PC-9 (cell line): Measurements from ENCODE around the gene IL3RA. TPM values are rescaled to one million over a fixed set of nuclear protein-coding genes. Genes with fewer than 3 reads are reported as not detected.
"Not testable (repeated sequence)": the region's sequence is repeated elsewhere in the genome, so short reads cannot be mapped to it uniquely, and the experiment has no call there.

ENCODE experiments used
- BruUV-seq: library from RNA; stranded (reverse); fragments of 400-500 nt; replicated peaks from 2 replicates; lab custom pipeline; 2021; lab: Mats Ljungman, UMichigan
- CTCF ChIA-PET: fragments of 300-600 bp; sonication (Branson Sonifier 250); formaldehyde crosslinking; loops from one replicate; lab custom pipeline; 2022; ENCODE audit warnings: antibody characterized with exemption; lab: Charles Lee
- POLR2A ChIA-PET: fragments of 300-600 bp; sonication (Branson Sonifier 250); formaldehyde crosslinking; loops from one replicate; lab custom pipeline; 2022; ENCODE audit warnings: antibody characterized with exemption; ENCODE audit not compliant: unreplicated experiment; lab: Charles Lee
- DNase-seq, 2 experiments: peaks; one replicate each; pipeline versions ENCODE4 v3.0.0 to v3.0.0-alpha.2; 2015 to 2022; ENCODE audit warnings: mixed read lengths in 1 of 2
- H2AFZ ChIP-seq: fragments of 200-600 bp; sonication (generic); 2 replicates; pipeline ENCODE4 v1.8.1; 2017; ENCODE audit warnings: antibody characterized with exemption
- H3F3A ChIP-seq: fragments of 200-600 bp; sonication (generic); 2 replicates; pipeline ENCODE4 v1.8.1; 2017; ENCODE audit warnings: antibody characterized with exemption, mild to moderate bottlenecking, low read depth; ENCODE audit not compliant: insufficient read depth
- H3K27ac ChIP-seq: fragments of 200-600 bp; sonication (generic); 2 replicates; pipeline ENCODE4 v1.6.1; 2016; ENCODE audit warnings: mixed run types
- H3K27me3 ChIP-seq: fragments of 200-600 bp; sonication (generic); 2 replicates; pipeline ENCODE4 v1.6.1; 2016; ENCODE audit warnings: low read depth, mixed run types; ENCODE audit not compliant: insufficient read depth
- H3K36me3 ChIP-seq: fragments of 200-600 bp; sonication (generic); 2 replicates; pipeline ENCODE4 v1.6.1; 2016; ENCODE audit warnings: low read depth, mixed run types
- H3K4me1 ChIP-seq: fragments of 200-600 bp; sonication (generic); replicated peaks from 2 replicates; pipeline ENCODE4 v1.6.1; 2016; ENCODE audit warnings: mixed run types; ENCODE audit not compliant: insufficient read depth
- H3K4me2 ChIP-seq: fragments of 200-600 bp; sonication (generic); 2 replicates; pipeline ENCODE4 v1.6.1; 2017; ENCODE audit warnings: mixed run types
- H3K4me3 ChIP-seq: fragments of 200-600 bp; sonication (generic); 2 replicates; pipeline ENCODE4 v1.6.1; 2016; ENCODE audit warnings: mixed run types
- H3K79me2 ChIP-seq: fragments of 200-600 bp; sonication (generic); 2 replicates; pipeline ENCODE4 v1.6.1; 2017; ENCODE audit warnings: low read depth, mixed run types
- H3K9me2 ChIP-seq: fragments of 200-600 bp; sonication (generic); 2 replicates; pipeline ENCODE4 v1.8.1; 2017; ENCODE audit warnings: mild to moderate bottlenecking; ENCODE audit not compliant: insufficient read depth
- H3K9me3 ChIP-seq: fragments of 200-600 bp; sonication (generic); 2 replicates; pipeline ENCODE4 v1.8.1; 2016; ENCODE audit warnings: low read depth; ENCODE audit not compliant: insufficient read depth
- H4K20me1 ChIP-seq: fragments of 200-600 bp; sonication (generic); 2 replicates; pipeline ENCODE4 v1.8.1; 2017; ENCODE audit not compliant: insufficient read depth
- CTCF ChIP-seq: fragments of 200-600 bp; sonication (generic); conservative IDR thresholded peaks from 2 replicates; pipeline ENCODE4 v1.6.1; 2017; ENCODE audit warnings: mixed run types, antibody characterized with exemption, mild to moderate bottlenecking, moderate library complexity
- EZH2 ChIP-seq: fragments of 200-600 bp; sonication (generic); IDR thresholded peaks from 2 replicates; pipeline ENCODE4 v1.8.0; 2017; ENCODE audit warnings: antibody characterized with exemption, low read depth
- intact Hi-C: fragments of 100-400 bp; cut with micrococcal nuclease; formaldehyde crosslinking; loops from one replicate; pipeline ENCODE4 v1.10.0; 2022; ENCODE audit not compliant: unreplicated experiment
- total RNA-seq: library from RNA; stranded (reverse); gene quantifications from 2 replicates; pipeline ENCODE4 v1.2.3, GENCODE V29; 2021

Gene IL3RA
- total RNA-seq, 1 experiment from 2014 or later, result not detected

- H3K4me1 ChIP-seq, result peaks cover 5% of the 10 kb centered on the region; the same call in 1 of the 2 replicates
- H3K4me3 ChIP-seq, result no peak overlapping the region
- H3K9me2 ChIP-seq, result no peaks in the 10 kb centered on the region
- no peak overlapping the region for H2AFZ ChIP-seq
- POLR2A ChIA-PET, result no interaction called here
- CTCF ChIA-PET, result no interaction called here
- H3F3A ChIP-seq, result peaks cover 10% of the 10 kb centered on the region; the same call in 1 of the 2 replicates
- H3K27me3 ChIP-seq, result no peaks in the 10 kb centered on the region
- no peaks in the 10 kb centered on the region for H3K36me3 ChIP-seq
- no peak overlapping the region for H3K4me2 ChIP-seq
- no peak for DNase-seq
- no peak overlapping the region for H3K27ac ChIP-seq
- H3K79me2 ChIP-seq, result no peaks in the 10 kb centered on the region
- H3K9me3 ChIP-seq, result no peaks in the 10 kb centered on the region
- intact Hi-C loops, result no loop called here
- TF ChIP-seq CTCF, result no peak
- no peak for TF ChIP-seq EZH2
- no peaks in the 10 kb centered on the region for H4K20me1 ChIP-seq
- BruUV-seq, result no TSS peak
Measured at GRCh38 chrX:1330605-1331004, 6.0 kb upstream of the IL3RA start.

DNA sequence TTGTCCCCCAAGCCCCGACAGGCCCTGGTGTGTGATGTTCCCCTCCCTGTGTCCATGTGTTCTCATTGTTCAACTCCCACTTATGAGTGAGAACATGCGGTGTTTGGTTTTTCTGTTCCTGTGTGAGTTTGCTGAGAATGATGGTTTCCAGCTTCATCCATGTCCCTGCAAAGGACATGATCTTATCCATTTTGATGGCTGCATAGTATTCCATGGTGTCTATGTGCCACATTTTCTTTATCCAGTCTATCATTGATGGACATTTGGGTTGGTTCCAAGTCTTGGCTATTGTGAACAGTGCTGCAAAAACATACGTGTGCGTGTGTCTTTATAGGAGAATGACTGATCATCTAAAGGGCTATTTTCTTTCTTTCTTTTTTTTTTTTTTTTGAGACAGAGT lies 4.2 kb upstream of the IL3RA start:
- Histone ChIP-seq H3K4me1 (peaks cover 13% of the 10 kb centered on the region; the same call in 1 of the 2 replicates), H3F3A (peaks cover 18% of the 10 kb centered on the region)
- H2AFZ ChIP-seq, H3K4me3 ChIP-seq, H3K36me3 ChIP-seq, POLR2A ChIA-PET, H3K9me3 ChIP-seq, BruUV-seq, intact Hi-C loops, H3K79me2 ChIP-seq, DNase-seq, H3K9me2 ChIP-seq, CTCF ChIA-PET, H4K20me1 ChIP-seq, H3K27me3 ChIP-seq, H3K4me2 ChIP-seq, H3K27ac ChIP-seq: not testable (repeated sequence)

- no peak for TF ChIP-seq EZH2
- no peak for TF ChIP-seq CTCF
- Histone ChIP-seq H3K4me3 (no peak overlapping the region), H3K9me2 (no peaks in the 10 kb centered on the region), H2AFZ (0 out of 2 replicates have a peak overlapping the region, but pooled peaks have one; percentile 22), H3K27me3 (no peaks in the 10 kb centered on the region), H3K27ac (no peak overlapping the region), H3K9me3 (no peaks in the 10 kb centered on the region), H3F3A (peaks cover 18% of the 10 kb centered on the region), H4K20me1 (no peaks in the 10 kb centered on the region), H3K79me2 (no peaks in the 10 kb centered on the region), H3K36me3 (no peaks in the 10 kb centered on the region), H3K4me1 (peaks cover 13% of the 10 kb centered on the region; the same call in 1 of the 2 replicates), H3K4me2 (peak overlapping the region; percentile 23; the same call in 1 of the 2 replicates)
- POLR2A ChIA-PET, result no interaction called here
- CTCF ChIA-PET, result no interaction called here
- intact Hi-C loops, result no loop called here
- BruUV-seq, result no TSS peak
- peak in 1 of 2 experiments; percentile 44 for DNase-seq
Measured at GRCh38 chrX:1334854-1335253, 1.7 kb upstream of the IL3RA start.
